ENCODE results near the gene ACTL7B.
"Not testable (repeated sequence)": the region's sequence is repeated elsewhere in the genome, so short reads cannot be mapped to it uniquely, and the experiment has no call there.

ACTL7B gene

DNA sequence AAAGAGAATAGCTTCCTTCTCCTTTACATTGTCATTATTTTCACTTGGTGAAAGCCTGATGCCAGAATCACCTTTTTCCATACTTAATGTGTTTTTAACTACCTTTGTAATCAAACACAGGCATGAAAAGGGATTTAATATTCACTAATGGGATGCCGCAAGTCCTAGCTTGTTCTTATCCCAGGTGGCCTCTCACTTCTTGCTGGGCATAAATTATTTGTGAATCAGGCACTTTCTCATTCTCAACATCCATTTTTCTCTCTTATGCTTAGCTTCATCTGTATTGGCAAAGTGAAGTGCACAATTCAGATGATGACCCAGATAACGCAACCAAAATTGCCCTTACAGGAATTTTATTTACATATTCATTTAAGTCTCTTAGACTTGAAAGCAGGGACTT is 10.9 kb downstream of the ACTL7B start:
- no peak for DNase-seq (ENCODE audit: low spot score)

DNA sequence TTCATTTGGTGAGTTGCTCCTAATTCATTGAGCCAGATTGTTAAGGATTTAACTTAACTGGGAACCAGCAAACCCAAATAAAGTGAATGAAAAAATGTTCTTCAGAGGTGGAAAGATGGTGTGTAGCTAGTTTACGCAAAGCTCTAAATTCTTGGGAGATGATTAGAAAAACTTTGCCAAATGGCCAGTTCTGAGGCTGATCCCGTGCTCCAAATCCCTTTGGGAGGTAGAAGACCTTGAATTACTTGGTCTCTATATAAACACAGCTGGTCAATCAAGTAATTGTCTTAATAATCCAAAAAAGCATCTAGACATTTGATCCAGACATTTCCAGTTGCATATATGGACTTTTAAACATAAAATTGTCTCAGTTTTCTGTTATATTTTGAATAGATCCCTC is 11.4 kb downstream of the ACTL7B start:
- no peak for DNase-seq (ENCODE audit: low spot score)

DNA sequence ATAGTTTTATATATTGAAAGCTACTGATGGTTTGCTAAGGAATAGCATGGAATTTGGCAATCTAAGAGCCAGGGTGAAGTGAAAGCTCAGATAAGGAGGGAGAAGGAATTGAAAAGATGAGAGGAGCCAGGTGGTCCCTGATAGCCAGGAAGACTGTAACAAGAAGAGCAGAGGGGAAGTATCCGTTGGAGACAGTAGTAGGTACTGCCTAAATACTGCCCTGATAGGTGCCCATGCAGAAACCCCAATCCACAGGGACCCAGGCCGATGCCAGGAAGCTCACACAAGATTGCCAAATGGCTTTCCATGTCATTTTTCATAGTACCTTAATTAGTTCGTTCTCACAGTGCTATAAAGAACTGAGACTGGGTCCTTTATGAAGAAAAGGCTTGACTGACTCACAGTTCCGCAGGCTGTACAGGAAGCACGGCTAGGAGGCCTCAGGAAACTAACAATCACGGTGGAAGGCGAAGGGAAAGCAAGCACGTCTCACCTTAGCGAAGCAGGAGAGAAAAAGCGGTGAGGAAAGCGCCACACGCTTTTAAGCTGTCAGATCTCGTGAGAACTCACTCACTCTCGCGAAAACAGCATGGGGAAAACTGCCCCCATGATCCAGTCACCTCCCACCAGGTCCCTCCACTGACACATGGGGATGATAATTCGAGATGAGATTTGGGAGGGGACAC is 13.0 kb downstream of the ACTL7B start:
- DNase-seq (ENCODE audit: low spot score): no peak

DNA sequence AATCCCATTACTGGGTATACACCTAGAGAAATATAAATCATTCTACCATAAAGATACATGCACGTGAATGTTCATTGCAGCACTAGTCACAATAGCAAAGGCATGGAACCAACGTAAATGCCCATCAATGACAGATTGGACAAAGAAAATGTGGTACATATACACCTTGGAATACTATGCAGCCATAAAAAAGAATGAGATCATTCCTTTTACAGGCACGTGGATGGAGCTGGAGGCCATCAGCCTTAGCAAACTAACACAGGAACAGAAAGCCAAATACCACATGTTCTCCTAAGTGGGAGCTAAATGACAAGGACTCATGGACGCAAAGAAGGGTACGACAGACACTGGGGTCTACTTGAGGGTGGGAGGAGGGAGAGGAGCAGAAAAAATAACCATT is 16.2 kb downstream of the ACTL7B start:
- not testable (repeated sequence) for DNase-seq (ENCODE audit: low spot score)

DNA sequence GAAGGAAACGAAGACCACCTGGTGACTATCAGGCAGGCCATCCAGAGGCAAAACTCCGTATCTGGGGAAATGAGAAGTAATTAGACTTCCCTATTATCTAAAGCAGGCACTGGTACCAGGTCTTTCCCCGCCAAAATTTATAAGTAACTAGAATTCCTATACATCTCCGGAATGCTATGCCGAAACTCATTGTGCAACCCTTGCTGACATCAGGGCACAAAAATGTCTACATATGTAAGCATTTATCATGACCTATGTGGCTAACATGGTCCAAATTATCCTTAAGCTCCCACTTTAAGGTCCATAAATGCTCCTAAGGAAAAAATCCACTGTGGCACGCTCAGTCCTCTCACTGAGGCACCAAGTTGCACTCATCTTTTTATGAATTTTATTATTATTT is 17.8 kb downstream of the ACTL7B start:
- DNase-seq (ENCODE audit: low spot score): no peak

DNA sequence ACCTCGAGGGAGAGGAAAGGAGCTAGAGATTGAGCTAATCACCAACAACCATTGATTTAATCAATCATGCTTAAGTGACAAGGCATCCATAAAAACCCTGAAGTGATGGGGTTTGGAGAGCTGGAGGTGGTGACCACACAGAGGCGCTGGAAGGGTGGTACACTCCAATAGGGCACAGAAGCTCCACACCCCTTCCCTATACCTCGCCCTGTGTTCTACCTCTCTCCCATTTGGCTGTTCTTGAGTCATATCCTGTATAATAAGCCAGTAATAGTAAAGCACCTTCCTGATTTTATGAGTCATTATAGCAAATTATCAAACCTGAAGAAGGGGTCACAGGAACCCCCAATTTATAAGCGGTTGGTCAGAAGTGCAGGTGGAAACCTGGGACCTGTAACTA is 18.3 kb downstream of the ACTL7B start:
- no peak for DNase-seq (ENCODE audit: low spot score)

DNA sequence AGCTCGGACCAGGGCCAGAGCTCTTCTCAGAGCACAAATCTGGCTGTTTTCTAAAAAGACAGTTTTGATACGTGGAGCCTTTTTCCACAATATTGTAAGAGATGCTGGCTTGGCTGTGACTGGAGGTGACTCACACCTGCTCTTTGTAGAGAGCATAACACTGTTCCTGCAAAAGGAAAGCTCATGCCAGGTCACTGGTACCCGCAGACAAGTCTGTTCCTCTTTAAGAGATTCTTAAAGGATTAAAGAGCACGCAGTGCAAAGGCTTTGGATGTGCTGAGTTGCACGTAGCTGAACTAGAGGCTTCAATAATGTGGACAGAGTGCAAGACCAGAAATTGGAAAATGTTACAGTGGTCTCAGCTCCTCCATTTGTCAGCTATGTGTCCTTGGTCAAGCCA is 19.0 kb downstream of the ACTL7B start:
- DNase-seq (ENCODE audit: low spot score): no peak

DNA sequence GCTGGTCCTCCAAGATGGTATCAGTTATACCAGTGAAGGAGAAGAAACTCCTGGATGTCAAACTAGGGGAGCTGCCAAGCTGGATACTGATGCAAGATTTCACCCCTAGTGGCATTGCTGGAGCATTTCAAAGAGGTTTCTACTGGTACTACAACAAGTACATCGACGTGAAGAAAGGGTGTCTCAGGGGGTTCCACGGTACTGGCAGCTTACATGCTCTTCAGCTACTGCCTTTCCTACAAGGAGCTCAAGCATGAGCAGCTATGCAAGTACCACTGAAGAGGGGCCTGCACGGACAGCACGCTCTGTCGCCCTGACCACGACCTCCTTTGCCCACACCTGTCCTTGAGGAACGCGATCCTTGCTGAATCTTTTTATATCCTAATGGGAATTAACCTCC is 19.5 kb downstream of the ACTL7B start:
- no peak for DNase-seq (ENCODE audit: low spot score)

DNA sequence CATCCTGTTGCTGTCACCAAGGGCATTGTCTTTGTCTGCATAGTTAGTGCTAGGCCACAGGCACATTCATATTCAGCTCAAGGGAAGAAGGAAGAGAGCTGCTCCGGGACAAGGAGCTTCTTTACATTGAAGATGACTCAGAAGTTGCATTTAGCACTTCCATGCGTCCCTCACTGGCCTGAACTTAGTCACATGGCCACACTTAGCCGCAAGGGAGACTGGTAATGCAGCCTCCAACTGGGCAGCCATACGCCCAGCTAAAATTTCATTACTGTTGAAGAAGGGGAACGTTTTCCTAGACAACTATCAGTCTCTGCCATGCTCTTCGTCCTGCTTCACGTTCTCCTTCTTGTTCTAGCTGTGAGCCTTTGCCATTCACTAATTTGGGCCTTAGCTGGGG is 20.0 kb downstream of the ACTL7B start:
- DNase-seq (ENCODE audit: low spot score): no peak

DNA sequence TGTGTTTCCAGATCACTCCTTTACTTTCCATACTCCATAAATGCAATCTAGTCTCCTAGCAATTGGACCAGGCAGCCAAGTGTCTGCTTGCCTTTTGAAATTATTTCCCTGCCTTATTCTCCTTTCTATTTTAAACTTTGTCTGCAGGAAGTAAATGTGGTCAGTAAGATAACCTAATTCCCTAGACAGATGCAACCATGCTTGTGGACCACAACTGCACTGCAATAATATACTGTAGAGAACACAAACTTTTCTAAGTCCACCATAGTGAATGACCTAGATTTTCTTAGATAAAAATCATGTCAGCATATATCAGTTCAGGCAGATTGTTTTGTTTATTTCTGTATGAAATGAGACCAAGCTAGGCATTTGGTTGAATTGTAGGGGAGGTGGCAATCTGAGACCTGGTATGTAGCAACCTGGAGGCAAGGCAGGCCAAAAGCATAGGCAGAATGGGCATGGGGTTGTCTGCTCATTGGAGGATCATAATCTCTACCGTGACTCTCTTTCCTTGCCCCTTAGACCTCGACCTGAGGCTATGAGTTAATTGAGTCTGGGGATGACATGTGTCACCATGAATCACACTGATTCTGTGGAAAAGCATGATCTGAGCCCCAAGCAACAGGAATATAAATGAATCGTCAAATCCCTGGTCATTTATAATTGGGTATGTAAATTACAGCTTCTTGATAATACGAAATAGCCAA is 20.7 kb downstream of the ACTL7B start:
- DNase-seq (ENCODE audit: low spot score): no peak

DNA sequence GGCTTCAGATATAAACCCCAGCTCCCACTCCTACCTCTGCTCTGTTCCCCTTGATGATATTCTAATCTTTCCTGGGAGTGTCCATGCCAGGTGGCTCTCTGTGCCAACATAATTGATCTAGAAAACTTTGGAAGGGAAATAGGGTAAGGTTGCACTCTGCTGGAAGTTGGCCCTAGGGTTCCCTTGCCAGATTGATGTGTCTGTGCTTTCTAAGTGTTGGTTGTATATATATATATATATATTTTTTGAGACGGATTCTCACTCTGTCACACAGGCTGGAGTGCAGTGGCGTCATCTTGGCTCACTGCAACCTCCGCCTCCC is 23.6 kb downstream of the ACTL7B start:
- no peak for DNase-seq (ENCODE audit: low spot score)

DNA sequence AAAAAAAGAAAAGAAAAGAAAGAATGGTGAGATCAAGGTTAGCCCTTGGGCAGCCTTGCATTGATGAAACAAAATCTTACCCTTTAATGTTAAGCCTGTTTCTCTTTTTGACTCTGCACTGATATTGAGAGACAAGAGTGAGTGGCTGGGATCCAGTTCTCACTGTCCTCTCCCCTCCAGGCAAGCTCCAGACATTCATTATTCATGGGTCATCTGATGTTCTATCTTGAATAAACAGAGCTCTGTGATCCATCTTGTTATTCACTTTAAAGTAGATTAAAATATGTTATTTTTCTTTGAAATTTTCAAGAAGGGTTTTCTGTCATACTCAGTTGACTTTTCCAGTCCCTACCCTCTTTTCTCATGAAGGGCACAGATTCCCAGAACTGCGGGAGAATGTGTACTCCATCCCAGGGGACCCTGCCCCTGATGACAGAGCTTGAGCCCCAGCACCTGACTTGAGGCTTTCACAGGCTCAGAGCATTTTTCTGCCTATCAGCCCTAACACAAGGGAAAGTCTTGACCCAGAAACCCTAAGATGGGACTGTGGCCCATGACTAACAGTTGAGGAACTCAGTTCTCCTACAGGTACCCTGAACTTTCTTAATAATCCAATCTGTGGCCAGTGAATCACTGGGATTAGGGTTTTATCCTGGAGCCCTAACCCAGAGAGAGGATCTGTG is 24.1 kb downstream of the ACTL7B start:
- DNase-seq (ENCODE audit: low spot score): no peak

DNA sequence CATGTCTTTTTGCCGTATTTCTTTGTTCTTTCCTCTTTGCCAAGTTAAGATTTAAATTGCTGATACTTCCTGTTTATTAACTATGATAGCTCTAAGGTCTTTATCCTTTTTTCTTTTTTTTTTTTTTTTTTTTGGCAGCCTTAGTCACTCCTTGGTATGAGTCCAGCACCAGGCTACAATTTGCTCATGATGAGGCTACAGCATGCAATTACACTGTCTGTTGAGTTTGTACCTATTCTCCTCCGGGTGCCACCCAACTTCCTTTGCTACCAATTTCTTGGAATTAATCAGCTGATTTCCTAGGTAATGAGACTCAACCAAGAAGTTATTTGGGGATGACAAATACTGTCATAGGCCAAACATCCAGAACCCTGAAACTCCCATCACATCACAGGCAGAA is 25.5 kb downstream of the ACTL7B start:
- DNase-seq (ENCODE audit: low spot score): no peak

DNA sequence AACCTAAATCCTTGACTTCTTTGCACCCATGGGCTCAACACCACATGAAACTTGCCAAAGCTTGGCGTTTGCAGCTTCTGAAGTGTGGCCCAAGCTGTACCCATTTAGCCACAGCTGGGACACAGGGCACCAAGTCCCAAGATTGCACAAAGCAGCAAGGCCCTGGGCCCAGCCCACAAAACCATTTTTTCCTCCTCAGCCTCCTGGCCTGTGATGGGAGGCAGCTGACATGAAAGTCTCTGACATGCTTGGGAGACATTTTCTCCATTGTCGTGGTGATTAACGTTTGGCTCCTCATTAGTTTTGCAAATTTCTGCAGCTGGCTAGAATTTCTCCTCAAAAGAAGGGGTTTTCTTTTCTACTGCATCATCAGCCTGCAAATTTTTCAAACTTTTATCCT is 32.0 kb downstream of the ACTL7B start:
- DNase-seq (ENCODE audit: low spot score): no peak

DNA sequence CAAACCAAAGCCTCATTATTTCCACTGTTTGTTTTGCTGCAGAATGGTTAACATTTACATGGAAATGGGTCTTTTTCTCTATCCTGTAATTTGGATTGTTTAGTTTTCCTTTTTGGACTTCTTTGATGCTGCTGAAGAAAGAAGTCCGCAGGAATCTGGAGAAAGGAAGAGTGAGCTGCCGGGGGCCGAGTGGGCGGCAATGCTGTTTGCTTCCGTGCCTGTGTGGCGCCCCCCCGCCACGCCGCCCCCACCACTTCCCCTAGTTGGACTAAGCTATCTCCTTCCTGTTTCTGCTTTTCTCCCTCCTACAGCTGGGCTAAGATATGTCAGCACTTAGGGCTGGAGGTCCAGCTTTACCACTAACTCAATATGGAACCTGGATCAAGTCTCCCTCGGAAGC is 39.7 kb downstream of the ACTL7B start:
- DNase-seq (ENCODE audit: low spot score): no peak

DNA sequence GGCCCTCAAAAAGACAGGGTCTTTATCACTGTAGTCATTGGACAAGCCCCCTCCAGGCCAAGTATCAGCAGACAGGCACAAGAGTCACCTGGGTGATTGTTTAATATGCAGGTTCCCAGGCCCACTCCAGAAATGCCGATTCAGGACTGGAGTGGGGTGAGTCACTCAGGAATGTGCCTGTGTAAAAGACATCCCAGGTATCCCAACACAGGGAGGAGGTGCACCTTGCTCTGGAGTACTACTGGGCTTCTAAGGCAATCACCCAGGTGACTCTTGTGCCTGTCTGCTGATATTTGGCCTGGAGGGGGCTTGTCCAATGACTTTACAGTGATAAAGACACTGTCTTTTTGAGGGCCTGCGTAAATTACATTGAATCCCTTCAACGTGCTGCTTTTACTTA is 40.6 kb downstream of the ACTL7B start:
- DNase-seq (ENCODE audit: low spot score): no peak

DNA sequence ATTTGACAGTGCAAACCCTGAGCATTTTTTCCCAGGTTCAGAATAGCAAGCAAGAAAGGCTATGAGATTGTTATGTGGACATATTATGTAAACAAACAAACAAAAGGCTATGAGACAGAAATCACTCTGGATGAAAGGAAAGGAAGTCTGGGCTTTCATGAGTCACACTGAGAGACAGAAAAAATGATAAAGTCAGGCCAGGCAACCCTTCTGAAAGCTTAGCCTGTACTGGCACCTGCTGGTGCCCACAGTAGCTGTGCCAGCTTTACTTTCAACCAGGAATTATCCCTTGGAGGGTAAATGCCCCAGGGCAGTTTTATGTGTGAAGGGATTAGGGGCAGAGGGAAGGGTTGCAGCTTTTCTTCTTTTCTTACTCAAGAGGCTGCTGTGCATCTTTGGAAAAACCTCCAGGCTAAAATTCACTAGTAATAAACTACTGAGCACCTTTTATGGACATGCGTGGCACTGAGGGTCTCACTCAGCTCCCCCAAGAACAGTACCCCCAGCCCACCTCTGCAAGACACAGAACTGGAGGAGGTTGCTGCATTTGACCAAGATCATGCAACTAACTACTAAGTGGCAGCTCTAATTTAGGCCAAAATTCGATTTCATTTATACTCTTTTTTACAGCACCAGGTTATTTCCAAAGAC is 41.7 kb downstream of the ACTL7B start:
- no peak for DNase-seq (ENCODE audit: low spot score)

DNA sequence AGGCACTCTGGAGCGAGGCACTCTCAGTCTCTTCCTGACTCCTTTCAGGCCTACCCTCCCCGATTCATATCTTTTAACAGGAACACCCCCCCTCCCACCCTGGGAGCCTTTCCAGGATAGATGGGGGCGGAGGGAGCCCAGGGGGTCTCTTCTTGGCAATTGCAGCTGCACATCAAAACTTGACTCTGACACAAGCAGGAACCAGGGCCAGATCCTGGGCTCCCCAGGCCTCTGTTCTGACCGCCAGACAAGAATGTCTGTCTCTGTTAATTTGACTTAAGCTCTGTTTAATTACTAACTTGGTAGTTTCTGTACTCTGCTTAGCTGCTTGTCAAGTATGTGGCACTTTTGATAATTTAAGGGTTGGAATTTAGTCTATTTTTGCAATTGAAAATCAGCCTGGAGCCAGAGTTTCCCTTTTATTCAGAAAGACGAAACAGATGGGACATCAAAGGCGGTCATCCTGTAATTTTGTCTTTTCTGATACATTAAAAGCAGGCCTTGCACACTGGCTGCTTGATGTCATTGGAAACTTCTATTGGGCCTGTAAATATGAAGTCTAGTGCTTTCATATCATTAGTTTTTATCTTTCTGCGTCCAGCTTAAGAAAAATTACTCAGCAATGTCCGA is 43.3 kb downstream of the ACTL7B start:
- no peak for DNase-seq (ENCODE audit: low spot score)

DNA sequence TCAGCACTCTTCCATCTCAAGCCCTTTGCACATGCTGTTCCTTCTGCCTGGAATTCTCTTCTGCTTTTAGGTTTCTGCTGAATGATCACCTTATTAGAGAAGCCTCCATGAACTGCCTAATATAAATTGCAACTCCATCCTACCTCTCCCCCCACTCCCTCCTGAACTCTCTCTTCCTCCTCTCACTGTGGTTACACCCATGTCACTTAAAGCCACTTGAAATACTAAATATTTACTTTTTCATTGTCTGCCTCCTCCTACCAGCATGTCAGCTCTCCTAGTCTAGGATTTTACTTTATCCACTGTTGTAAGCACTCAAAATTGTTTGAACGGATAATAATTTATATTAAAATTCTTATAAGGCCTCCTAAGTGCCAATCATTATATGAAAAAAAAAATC is 43.8 kb downstream of the ACTL7B start:
- no peak for DNase-seq (ENCODE audit: low spot score)

DNA sequence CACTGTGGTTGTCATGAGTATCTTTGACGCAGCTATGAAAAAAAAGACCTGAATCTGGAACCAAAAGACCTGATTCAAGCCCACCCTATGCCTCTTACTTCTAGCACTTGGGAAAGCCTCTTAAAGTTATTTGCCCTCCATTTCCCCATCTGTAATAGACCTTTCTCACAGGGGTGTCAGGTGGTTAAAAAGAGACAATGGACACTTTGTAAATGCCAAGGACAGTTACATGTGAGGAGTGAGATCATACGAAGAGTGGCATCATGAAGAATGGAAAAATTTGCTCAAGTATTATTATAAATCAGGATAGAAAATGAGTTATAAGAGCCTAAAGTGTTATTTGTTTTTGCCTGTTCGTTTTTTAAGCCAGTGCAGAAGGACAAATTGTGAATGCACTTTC is 46.5 kb downstream of the ACTL7B start:
- DNase-seq (ENCODE audit: low spot score): no peak

Data from HuH-7 (cell line).